Measurements from ENCODE around the gene ENDOD1. TPM values are rescaled to one million over a fixed set of nuclear protein-coding genes. Genes with fewer than 3 reads are reported as not detected.

ENDOD1 gene
- 20.8 and 22.8 TPM in 2 replicates for total RNA-seq

GRCh38 chr11:95089620-95090542, at the start of gene ENDOD1:
TSS of gene ENDOD1 (plus strand) at chr11:95089846. CDS start at chr11:95089928, 82 bp downstream.

GRCh38 chr11:95049122-95049521, 40.5 kb upstream of the ENDOD1 start, which contains the start of gene KDM4F:
TSS of gene KDM4F (plus strand) at chr11:95049422.

GRCh38 chr11:95066716-95067038, 23.0 kb upstream of the ENDOD1 start, which contains the start of gene SRSF8:
TSS of gene SRSF8 (plus strand) at chr11:95066919. CDS start at chr11:95067227, 308 bp downstream.

Other genes with a start within 250 kb of the ENDOD1 start
- 55.6 and 60.7 TPM in 2 replicates for gene CWC15, start 116.3 kb upstream of the ENDOD1 start, total RNA-seq
- 0.32 and 0.46 TPM in 2 replicates for gene KDM4D, start 116.1 kb upstream of the ENDOD1 start, total RNA-seq
- gene KDM4E, start 64.6 kb upstream of the ENDOD1 start, total RNA-seq: not detected in 2 replicates
- gene KDM4F, start 40.4 kb upstream of the ENDOD1 start, total RNA-seq: not detected in 2 replicates
- 12.0 and 16.0 TPM in 2 replicates for gene SRSF8, start 22.9 kb upstream of the ENDOD1 start, total RNA-seq
- 0.61 and 0.65 TPM in 2 replicates for gene SESN3, start 141.4 kb downstream of the ENDOD1 start, total RNA-seq